Endodermal cell (in vitro differentiated cells): ENCODE results near the gene LMO7. TPM values are rescaled to one million over a fixed set of nuclear protein-coding genes. Genes with fewer than 3 reads are reported as not detected.

Source experiments
- DNase-seq: peaks from one replicate; pipeline ENCODE4 v3.0.0-alpha.2; 2017
- H3K27ac ChIP-seq: 2 replicates; pipeline ENCODE4 v1.5.1; 2013; ENCODE audit warnings: mild to moderate bottlenecking, low read depth, low read length, moderate library complexity
- H3K27me3 ChIP-seq: 2 replicates; pipeline ENCODE4 v1.6.1; 2013; ENCODE audit warnings: mild to moderate bottlenecking, low read length, moderate library complexity; ENCODE audit not compliant: insufficient read depth, control insufficient read depth, poor library complexity, severe bottlenecking
- H3K36me3 ChIP-seq: 2 replicates; pipeline ENCODE4 v1.7.0; 2013; ENCODE audit warnings: mild to moderate bottlenecking, low read length, moderate library complexity; ENCODE audit not compliant: control insufficient read depth, insufficient read depth
- H3K4me1 ChIP-seq: one replicate; pipeline ENCODE4 v1.7.0; 2013; ENCODE audit warnings: low read length; ENCODE audit not compliant: control insufficient read depth, insufficient read depth
- H3K4me3 ChIP-seq: 2 replicates; pipeline ENCODE4 v1.5.1; 2013; ENCODE audit warnings: mild to moderate bottlenecking, low read length, moderate library complexity
- H3K9ac ChIP-seq: 2 replicates; pipeline ENCODE4 v1.6.1; 2013; ENCODE audit warnings: mild to moderate bottlenecking, low read length, moderate library complexity; ENCODE audit not compliant: poor library complexity, severe bottlenecking; ENCODE audit errors: extremely low read depth
- H3K9me3 ChIP-seq: 2 replicates; pipeline ENCODE4 v1.6.1; 2013; ENCODE audit warnings: mild to moderate bottlenecking, low read length, moderate library complexity; ENCODE audit not compliant: control insufficient read depth
- H3K27ac Mint-ChIP-seq: 2 replicates; pipeline ENCODE4 v1.8.0; 2020; ENCODE audit warnings: mixed read lengths
- H3K27me3 Mint-ChIP-seq: 2 replicates; pipeline ENCODE4 v1.8.0; 2021; ENCODE audit warnings: mild to moderate bottlenecking, mixed read lengths; ENCODE audit not compliant: insufficient read depth
- H3K36me3 Mint-ChIP-seq: 2 replicates; pipeline ENCODE4 v1.8.0; 2020; ENCODE audit warnings: low read depth, mixed read lengths
- H3K4me1 Mint-ChIP-seq: 2 replicates; pipeline ENCODE4 v1.8.0; 2020; ENCODE audit warnings: mixed read lengths
- H3K4me3 Mint-ChIP-seq: 2 replicates; pipeline ENCODE4 v1.8.0; 2020; ENCODE audit warnings: mild to moderate bottlenecking, moderate library complexity, mixed read lengths
- H3K9me3 Mint-ChIP-seq: 2 replicates; pipeline ENCODE4 v1.8.0; 2020; ENCODE audit warnings: mild to moderate bottlenecking, mixed read lengths
- CTCF ChIP-seq: fragments of 200-600 bp; sonication (generic); conservative IDR thresholded peaks from 2 replicates; pipeline ENCODE4 v1.5.0; 2021; ENCODE audit warnings: antibody characterized with exemption, mild to moderate bottlenecking
- WGBS, 2 experiments: methylation state at CpG; one replicate each; pipeline versions ENCODE4 v1.1.5 to v1.1.7; 2013; ENCODE audit warnings: missing lambda C conversion rate in 2 of 2, mixed read lengths in 1 of 2; ENCODE audit not compliant: insufficient coverage in 1 of 2, insufficient read length in 1 of 2; 5-methylcytosine and 5-hydroxymethylcytosine counted together
- total RNA-seq, 2 donors: library from RNA; stranded (reverse); fragmentation: NEBNext Ultra II Directional in 1 of 2; extraction: Animal tissue kit (Norgen Biotek cat#: 25700) in 1 of 2; gene quantifications; 2 replicates in 1 of 2; 3 replicates in 1 of 2; pipeline ENCODE4 v1.2.1, GENCODE V29; 2021

LMO7 gene
- total RNA-seq, 2 donors from 2014 or later = 9.9 to 14.1 TPM

- no peak overlapping the region for H3K27ac ChIP-seq
- Mint-ChIP-seq H3K36me3 (peaks cover 20% of the 10 kb centered on the region), H3K9me3 (peaks cover 26% of the 10 kb centered on the region), H3K4me1 (peaks cover 13% of the 10 kb centered on the region), H3K27ac (no peak overlapping the region), H3K4me3 (no peak overlapping the region), H3K27me3 (no peaks in the 10 kb centered on the region)
- WGBS, 2 experiments = 83 to 90% methylated on average over 7 of the region's 7 CpGs
- H3K4me3 ChIP-seq = no peak overlapping the region
- TF ChIP-seq CTCF = no peak
- no peaks in the 10 kb centered on the region for H3K36me3 ChIP-seq
- H3K4me1 ChIP-seq = peaks cover 8% of the 10 kb centered on the region
- DNase-seq = no peak
- H3K27me3 ChIP-seq = no peaks in the 10 kb centered on the region
- no peak overlapping the region for H3K9ac ChIP-seq
- H3K9me3 ChIP-seq = peaks cover 11% of the 10 kb centered on the region
Observed at GRCh38 chr13:75704194-75704926, 68.2 kb downstream of the LMO7 start.

DNA sequence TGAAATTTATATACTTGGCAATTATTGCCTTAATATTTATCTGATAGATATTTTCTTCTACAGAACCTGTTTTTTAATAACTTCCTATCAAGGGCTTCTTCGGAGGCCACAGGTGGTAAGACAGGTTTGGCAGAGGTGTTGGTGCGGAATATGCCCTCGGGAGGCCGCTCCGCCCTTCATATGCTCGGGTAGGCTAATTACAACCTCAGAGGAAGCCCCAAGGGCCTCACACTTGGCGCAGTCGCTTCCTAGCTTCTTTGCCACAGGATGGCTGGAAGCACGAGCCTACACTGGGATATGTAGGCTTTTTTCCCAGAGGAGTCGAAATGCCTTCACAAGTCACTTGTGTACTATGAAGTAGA is 68.8 kb downstream of the LMO7 start:
- Histone ChIP-seq H3K4me1 (peaks cover 8% of the 10 kb centered on the region), H3K4me3 (no peak overlapping the region), H3K9me3 (peaks cover 6% of the 10 kb centered on the region), H3K36me3 (no peaks in the 10 kb centered on the region), H3K27ac (no peak overlapping the region), H3K27me3 (no peaks in the 10 kb centered on the region), H3K9ac (no peak overlapping the region)
- Mint-ChIP-seq H3K27ac (no peak overlapping the region), H3K27me3 (no peaks in the 10 kb centered on the region), H3K4me1 (peaks cover 13% of the 10 kb centered on the region), H3K9me3 (peaks cover 24% of the 10 kb centered on the region), H3K36me3 (peaks cover 14% of the 10 kb centered on the region), H3K4me3 (no peak overlapping the region)
- WGBS, 2 experiments = 89 to 94% methylated on average over 9 to 10 of the region's 10 CpGs
- no peak for DNase-seq
- TF ChIP-seq CTCF = no peak

DNA sequence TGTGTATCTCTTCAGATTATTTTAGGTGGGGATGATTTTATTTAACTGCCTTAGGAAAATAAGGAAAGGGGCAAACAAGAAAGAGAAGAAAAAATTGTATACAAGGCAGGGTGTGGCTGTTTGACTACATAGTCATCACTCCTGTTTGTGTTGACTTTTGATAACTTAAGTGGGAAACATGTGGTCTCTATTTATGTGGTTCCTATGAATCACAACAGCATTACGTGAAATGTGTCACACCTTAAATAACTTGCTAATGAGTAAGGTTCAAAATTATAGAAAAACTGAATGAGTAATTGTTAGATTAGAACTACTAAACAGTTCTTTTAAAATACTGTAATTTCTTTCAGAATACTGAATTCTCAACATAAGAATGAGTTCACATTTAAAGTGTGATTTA is 69.3 kb downstream of the LMO7 start:
- H3K9me3 Mint-ChIP-seq = peaks cover 22% of the 10 kb centered on the region
- no peaks in the 10 kb centered on the region for H3K36me3 ChIP-seq
- peaks cover 8% of the 10 kb centered on the region for H3K4me1 ChIP-seq
- no peak overlapping the region for H3K27ac Mint-ChIP-seq
- no peak overlapping the region for H3K9ac ChIP-seq
- H3K4me3 ChIP-seq = no peak overlapping the region
- no peak overlapping the region for H3K27ac ChIP-seq
- peaks cover 9% of the 10 kb centered on the region for H3K36me3 Mint-ChIP-seq
- WGBS, 2 experiments = 100% methylated on average over 1 of the region's 1 CpG; no CpG with 5 or more reads in 1 of the 2 experiments
- H3K9me3 ChIP-seq = peaks cover 4% of the 10 kb centered on the region
- H3K27me3 Mint-ChIP-seq = no peaks in the 10 kb centered on the region
- DNase-seq = no peak
- H3K27me3 ChIP-seq = no peaks in the 10 kb centered on the region
- no peak for TF ChIP-seq CTCF
- H3K4me1 Mint-ChIP-seq = peaks cover 13% of the 10 kb centered on the region
- H3K4me3 Mint-ChIP-seq = no peak overlapping the region
